AG04450 (cell line): ENCODE data around the gene RWDD1. TPM values are rescaled to one million over a fixed set of nuclear protein-coding genes. Genes with fewer than 3 reads are reported as not detected.

ENCODE experiments used
- CTCF ChIA-PET: fragments of 300-600, 350-600 bp; formaldehyde crosslinking; extraction: SDS; loops from one replicate; lab custom pipeline; 2022; ENCODE audit warnings: antibody characterized with exemption, inconsistent platforms; lab: Charles Lee
- POLR2A ChIA-PET: fragments of 350-600 bp; formaldehyde crosslinking; extraction: SDS; loops from one replicate; lab custom pipeline; 2021; ENCODE audit warnings: antibody characterized with exemption, inconsistent platforms; lab: Yijun Ruan, JAX
- DNase-seq: peaks from one replicate; pipeline ENCODE4 v3.0.0-alpha.2; 2011; ENCODE audit warnings: low read depth, low spot score
- H3K27ac ChIP-seq: one replicate; pipeline ENCODE4 v1.5.1; 2012; ENCODE audit warnings: low read depth, low read length, control low read depth
- H3K27me3 ChIP-seq: one replicate; pipeline ENCODE4 v1.6.0; 2012; ENCODE audit warnings: low read length; ENCODE audit not compliant: control insufficient read depth, insufficient read depth
- H3K4me3 ChIP-seq: 2 replicates; pipeline ENCODE4 v1.5.1; 2011; ENCODE audit warnings: mild to moderate bottlenecking, low read depth, low read length, control low read depth
- H3K9me3 ChIP-seq: 2 replicates; pipeline ENCODE4 v1.5.1; 2012; ENCODE audit warnings: low read length; ENCODE audit not compliant: control insufficient read depth, insufficient read depth
- CTCF ChIP-seq: IDR thresholded peaks from 2 replicates; pipeline ENCODE4 v1.5.1; 2011; ENCODE audit warnings: low read depth, low read length, control low read depth, inconsistent platforms
- polyA plus RNA-seq: library from polyadenylated mRNA; depleted of rRNA; stranded (reverse); fragments of >200 nt; gene quantifications from 2 replicates; pipeline ENCODE4 v1.2.3, GENCODE V29; 2011

RWDD1 gene
- polyA plus RNA-seq, 1 experiment, result 56.9 TPM

GRCh38 chr6:116562019-116562403 lies 9.3 kb upstream of the RWDD1 start:
- CTCF ChIA-PET, result interaction anchor here (0.8 to 5.4 kb wide), 14 partner anchors 11 to 344 kb away, joined by 3 to 102 read pairs (median 4); partner anchors contain the start of gene CALHM5

GRCh38 chr6:116562614-116563013 lies 8.7 kb upstream of the RWDD1 start:
- ChIA-PET CTCF (interaction anchor here (0.8 to 5.4 kb wide), 19 partner anchors 9 to 345 kb away, joined by 3 to 102 read pairs (median 4); partner anchors contain the start of genes CALHM5 and RWDD1), POLR2A (interaction anchor here (0.6 kb wide), 1 partner anchor 343 kb away, joined by 11 read pairs; no protein-coding TSS in a partner anchor)
- H3K4me3 ChIP-seq, result no peak overlapping the region
- no peak overlapping the region for H3K27ac ChIP-seq
- no peak for TF ChIP-seq CTCF
- DNase-seq, result no peak
- no peaks in the 10 kb centered on the region for H3K27me3 ChIP-seq
- H3K9me3 ChIP-seq, result no peaks in the 10 kb centered on the region

More at GRCh38 chr6:116562019-116562403, 9.3 kb upstream of the RWDD1 start:
- TF ChIP-seq CTCF, result no peak
- Histone ChIP-seq H3K27me3 (no peaks in the 10 kb centered on the region), H3K4me3 (no peak overlapping the region), H3K27ac (no peak overlapping the region), H3K9me3 (no peaks in the 10 kb centered on the region)
- DNase-seq, result no peak
- POLR2A ChIA-PET, result no interaction called here

GRCh38 chr6:116563830-116564229 lies 7.5 kb upstream of the RWDD1 start:
- ChIA-PET CTCF (interaction anchor here (0.7 to 5.4 kb wide), 10 partner anchors 8 to 351 kb away, joined by 3 to 102 read pairs (median 8); partner anchors contain the start of genes CALHM5 and RWDD1), POLR2A (interaction anchor here (1.6 kb wide), 1 partner anchor 284 kb away, joined by 4 read pairs; the partner anchor contains the start of gene TSPYL1)
- H3K27ac ChIP-seq, result no peak overlapping the region
- no peaks in the 10 kb centered on the region for H3K27me3 ChIP-seq
- DNase-seq, result no peak
- no peak overlapping the region for H3K4me3 ChIP-seq
- H3K9me3 ChIP-seq, result no peaks in the 10 kb centered on the region
- TF ChIP-seq CTCF, result no peak

- H3K4me3 ChIP-seq, result no peak overlapping the region
- no peaks in the 10 kb centered on the region for H3K9me3 ChIP-seq
- no peak overlapping the region for H3K27ac ChIP-seq
- TF ChIP-seq CTCF, result no peak
- DNase-seq, result no peak
- no peaks in the 10 kb centered on the region for H3K27me3 ChIP-seq
- POLR2A ChIA-PET, result interaction anchor here (1.6 kb wide), 1 partner anchor 284 kb away, joined by 4 read pairs; the partner anchor contains the start of gene TSPYL1
- CTCF ChIA-PET, result interaction anchor here (0.7 to 5.4 kb wide), 6 partner anchors 8 to 352 kb away, joined by 4 to 102 read pairs (median 46); partner anchors contain the start of gene RWDD1
Observed at GRCh38 chr6:116564311-116564710, 7.0 kb upstream of the RWDD1 start.
